Measurements from ENCODE around the gene MTHFD2L. TPM values are rescaled to one million over a fixed set of nuclear protein-coding genes. Genes with fewer than 3 reads are reported as not detected.

MTHFD2L gene
- total RNA-seq, 1 experiment from 2014 or later: 11.6 TPM

DNA sequence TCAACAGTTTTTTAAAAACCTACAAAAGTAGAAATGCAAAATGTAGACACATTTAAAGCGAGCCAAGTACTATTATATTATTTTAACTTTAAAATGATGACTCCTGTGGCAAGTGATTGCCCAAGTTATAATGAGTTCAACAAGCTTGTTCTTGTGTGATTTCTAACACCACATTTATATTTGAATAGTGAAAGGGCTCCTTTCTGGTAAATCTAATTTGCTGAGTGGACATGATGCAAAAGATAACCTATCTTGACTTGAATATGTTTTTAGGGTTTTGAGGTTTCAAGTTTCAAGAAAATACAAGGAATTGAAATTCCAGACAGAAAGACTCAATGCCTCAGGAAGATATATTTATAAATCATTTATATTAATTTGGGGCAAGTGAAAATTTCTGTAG, 149.3 kb downstream of the MTHFD2L start:
- no peak for DNase-seq
- intact Hi-C loops (cut with micrococcal nuclease; ENCODE audit: unreplicated experiment): no loop called here
- no TSS peak for BruUV-seq (replicated peaks)

DNA sequence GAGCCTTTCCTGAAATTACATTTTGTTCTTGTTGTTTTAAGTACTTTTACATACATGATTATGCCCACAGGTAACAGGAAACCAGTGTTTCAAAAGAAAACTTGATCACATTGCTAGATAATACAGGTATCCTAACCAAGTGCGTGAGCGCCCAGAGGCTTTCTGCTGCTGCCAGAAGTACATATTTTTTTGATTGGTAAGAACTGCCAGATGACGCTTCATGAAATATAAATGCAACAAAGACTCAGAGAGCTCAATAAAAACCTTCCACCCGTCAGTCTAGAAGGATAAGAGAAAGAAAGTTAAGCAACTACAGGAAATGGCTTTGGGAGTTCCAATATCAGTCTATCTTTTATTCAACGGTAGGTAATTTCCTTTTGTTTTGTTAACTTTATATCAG, 150.3 kb downstream of the MTHFD2L start, which contains the start of gene EPGN:
TSS of gene EPGN (plus strand) at position 256 of the 400 bp plus-strand sequence. CDS start at position 320, 64 bp downstream.
- no peaks in the 10 kb centered on the region for H3K27me3 ChIP-seq (replicated peaks; ENCODE audit: control insufficient read depth, insufficient read depth, low read length)
- no peaks in the 10 kb centered on the region for H3K36me3 ChIP-seq (ENCODE audit: control insufficient read depth, insufficient read depth, low read length)
- no peak within 1 kb of the TSS for H3K4me3 ChIP-seq (ENCODE audit: low read depth, low read length)
- H3K9me3 ChIP-seq: no peaks in the 10 kb centered on the region
- TF ChIP-seq, protein P1, sequence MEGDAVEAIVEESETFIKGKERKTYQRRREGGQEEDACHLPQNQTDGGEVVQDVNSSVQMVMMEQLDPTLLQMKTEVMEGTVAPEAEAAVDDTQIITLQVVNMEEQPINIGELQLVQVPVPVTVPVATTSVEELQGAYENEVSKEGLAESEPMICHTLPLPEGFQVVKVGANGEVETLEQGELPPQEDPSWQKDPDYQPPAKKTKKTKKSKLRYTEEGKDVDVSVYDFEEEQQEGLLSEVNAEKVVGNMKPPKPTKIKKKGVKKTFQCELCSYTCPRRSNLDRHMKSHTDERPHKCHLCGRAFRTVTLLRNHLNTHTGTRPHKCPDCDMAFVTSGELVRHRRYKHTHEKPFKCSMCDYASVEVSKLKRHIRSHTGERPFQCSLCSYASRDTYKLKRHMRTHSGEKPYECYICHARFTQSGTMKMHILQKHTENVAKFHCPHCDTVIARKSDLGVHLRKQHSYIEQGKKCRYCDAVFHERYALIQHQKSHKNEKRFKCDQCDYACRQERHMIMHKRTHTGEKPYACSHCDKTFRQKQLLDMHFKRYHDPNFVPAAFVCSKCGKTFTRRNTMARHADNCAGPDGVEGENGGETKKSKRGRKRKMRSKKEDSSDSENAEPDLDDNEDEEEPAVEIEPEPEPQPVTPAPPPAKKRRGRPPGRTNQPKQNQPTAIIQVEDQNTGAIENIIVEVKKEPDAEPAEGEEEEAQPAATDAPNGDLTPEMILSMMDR (IDR thresholded peaks at IDR 0.05; ENCODE audit: insufficient read depth in 1 of 2, low read depth in 1 of 2, low read length in 1 of 2, severe bottlenecking in 1 of 2, unreplicated experiment in 1 of 2): no peak
- Mint-ChIP-seq H3K4me3 (ENCODE audit: unreplicated experiment) (no peak within 1 kb of the TSS), H3K36me3 (ENCODE audit: insufficient read depth, unreplicated experiment) (no peaks in the 10 kb centered on the region), H3K4me1 (ENCODE audit: low read depth, unreplicated experiment) (no peaks in the 10 kb centered on the region), H3K27ac (ENCODE audit: unreplicated experiment) (no peak within 1 kb of the TSS), H3K9me3 (ENCODE audit: unreplicated experiment) (no peaks in the 10 kb centered on the region), H3K27me3 (ENCODE audit: insufficient read depth, unreplicated experiment) (no peaks in the 10 kb centered on the region)
- intact Hi-C loops (cut with micrococcal nuclease; ENCODE audit: unreplicated experiment): no loop called here
- BruUV-seq (replicated peaks): no TSS peak
- H3K4me1 ChIP-seq: peaks cover 7% of the 10 kb centered on the region; the same call in 1 of the 2 replicates
- ChIA-PET CTCF (no interaction called here), POLR2A (no interaction called here)
- DNase-seq: no peak

More for the DNA sequence above, 149.3 kb downstream of the MTHFD2L start:
- POLR2A ChIA-PET: no interaction called here
- no peaks in the 10 kb centered on the region for H3K36me3 Mint-ChIP-seq (ENCODE audit: insufficient read depth, unreplicated experiment)
- no peaks in the 10 kb centered on the region for H3K9me3 ChIP-seq
- no peak overlapping the region for H3K27ac Mint-ChIP-seq (ENCODE audit: unreplicated experiment)
- H3K4me3 Mint-ChIP-seq (ENCODE audit: unreplicated experiment): no peak overlapping the region
- no peaks in the 10 kb centered on the region for H3K4me1 Mint-ChIP-seq (ENCODE audit: low read depth, unreplicated experiment)
- CTCF ChIA-PET: interaction anchor here (1.0 to 1.1 kb wide), 2 partner anchors 78 to 118 kb away, joined by 4 to 6 read pairs; no protein-coding TSS in a partner anchor
- no peaks in the 10 kb centered on the region for H3K27me3 Mint-ChIP-seq (ENCODE audit: insufficient read depth, unreplicated experiment)
- TF ChIP-seq, protein P1 (IDR thresholded peaks at IDR 0.05; ENCODE audit: insufficient read depth in 1 of 2, low read depth in 1 of 2, low read length in 1 of 2, severe bottlenecking in 1 of 2, unreplicated experiment in 1 of 2): no peak
- no peaks in the 10 kb centered on the region for H3K36me3 ChIP-seq (ENCODE audit: control insufficient read depth, insufficient read depth, low read length)
- peaks cover 7% of the 10 kb centered on the region; the same call in 1 of the 2 replicates for H3K4me1 ChIP-seq
- H3K9me3 Mint-ChIP-seq (ENCODE audit: unreplicated experiment): no peaks in the 10 kb centered on the region
- H3K27me3 ChIP-seq (replicated peaks; ENCODE audit: control insufficient read depth, insufficient read depth, low read length): no peaks in the 10 kb centered on the region
- no peak overlapping the region for H3K4me3 ChIP-seq (ENCODE audit: low read depth, low read length)

DNA sequence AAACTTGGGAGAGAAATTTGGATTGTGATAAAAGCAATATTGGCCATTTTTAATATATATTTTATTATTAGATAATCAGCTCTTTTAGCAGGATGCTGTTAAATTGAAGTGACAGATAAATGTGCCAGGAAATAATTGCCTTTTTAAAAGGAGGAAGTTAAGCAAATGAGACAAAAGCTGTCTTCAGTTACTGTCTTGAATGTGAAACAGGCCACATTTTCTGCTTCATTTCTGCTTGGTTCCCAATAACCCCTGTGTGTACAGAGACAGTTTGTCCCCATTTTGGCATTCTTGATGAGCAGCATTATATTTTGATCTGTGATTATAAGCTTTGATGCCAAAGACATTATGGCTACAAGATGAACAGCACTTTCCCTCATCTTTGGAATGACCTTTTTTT, 151.3 kb downstream of the MTHFD2L start:
- H3K27ac Mint-ChIP-seq (ENCODE audit: unreplicated experiment): no peak overlapping the region
- intact Hi-C loops (cut with micrococcal nuclease; ENCODE audit: unreplicated experiment): no loop called here
- Histone ChIP-seq H3K9me3 (no peaks in the 10 kb centered on the region), H3K36me3 (ENCODE audit: control insufficient read depth, insufficient read depth, low read length) (no peaks in the 10 kb centered on the region), H3K4me3 (ENCODE audit: low read depth, low read length) (no peak overlapping the region), H3K27me3 (replicated peaks; ENCODE audit: control insufficient read depth, insufficient read depth, low read length) (no peaks in the 10 kb centered on the region), H3K4me1 (peaks cover 2% of the 10 kb centered on the region; the same call in 1 of the 2 replicates)
- H3K4me1 Mint-ChIP-seq (ENCODE audit: low read depth, unreplicated experiment): no peaks in the 10 kb centered on the region
- H3K4me3 Mint-ChIP-seq (ENCODE audit: unreplicated experiment): no peak overlapping the region
- no peaks in the 10 kb centered on the region for H3K27me3 Mint-ChIP-seq (ENCODE audit: insufficient read depth, unreplicated experiment)
- TF ChIP-seq, protein P1 (IDR thresholded peaks at IDR 0.05; ENCODE audit: insufficient read depth in 1 of 2, low read depth in 1 of 2, low read length in 1 of 2, severe bottlenecking in 1 of 2, unreplicated experiment in 1 of 2): no peak
- no peaks in the 10 kb centered on the region for H3K9me3 Mint-ChIP-seq (ENCODE audit: unreplicated experiment)
- no TSS peak for BruUV-seq (replicated peaks)
- H3K36me3 Mint-ChIP-seq (ENCODE audit: insufficient read depth, unreplicated experiment): no peaks in the 10 kb centered on the region
- ChIA-PET POLR2A (no interaction called here), CTCF (no interaction called here)
- DNase-seq: no peak
